ENCODE data around the gene RHOBTB3. TPM values are rescaled to one million over a fixed set of nuclear protein-coding genes. Genes with fewer than 3 reads are reported as not detected.
A peak's percentile ranks its signal among the peaks of the same experiment; 100 is the strongest.

RHOBTB3 gene
- total RNA-seq, 4 donors from 2014 or later = 58.7 to 85.7 (median 68.0) TPM

GRCh38 chr5:95761771-95762651 is 30.9 kb downstream of the RHOBTB3 start:
- TF ChIP-seq POLR2A (IDR thresholded peaks at IDR 0.05) = no peak
- TF ChIP-seq CTCF (IDR thresholded peaks at IDR 0.05) = no peak
- Histone ChIP-seq H3K9me3 (no peaks in the 10 kb centered on the region), H3K27ac (peak overlapping the region in 2 of 3 donors; percentile 85 to 97), H3K27me3 (no peaks in the 10 kb centered on the region), H3K36me3 (no peaks in the 10 kb centered on the region), H3K4me3 (replicated peaks in 1 of 3) (no peak overlapping the region), H3K4me1 (peaks cover 36 to 41% of the 10 kb centered on the region in 2 donors)
- 76 to 86% methylated on average over 1 of the region's 1 CpG for WGBS, 2 donors
- DNase-seq = no peak
- intact Hi-C loops (cut with DNase I) = no loop called here

- H3K27me3 ChIP-seq = no peaks in the 10 kb centered on the region
- no peaks in the 10 kb centered on the region for H3K36me3 ChIP-seq
- H3K27ac ChIP-seq = no peak overlapping the region
- intact Hi-C loops (cut with DNase I) = no loop called here
- no peak overlapping the region for H3K4me3 ChIP-seq (replicated peaks in 1 of 3)
- peaks cover 36 to 41% of the 10 kb centered on the region in 2 donors for H3K4me1 ChIP-seq
- TF ChIP-seq CTCF (IDR thresholded peaks at IDR 0.05) (no peak), POLR2A (IDR thresholded peaks at IDR 0.05) (no peak)
- DNase-seq = no peak
- H3K9me3 ChIP-seq = no peaks in the 10 kb centered on the region
- 91 to 94% methylated on average over 5 of the region's 5 CpGs for whole genome bisulfite sequencing, 2 donors
Measured at GRCh38 chr5:95762652-95763041, 31.5 kb downstream of the RHOBTB3 start.

- no peak overlapping the region for H3K27ac ChIP-seq
- WGBS, 2 donors = 95 to 98% methylated on average over 6 of the region's 6 CpGs
- no peaks in the 10 kb centered on the region for H3K9me3 ChIP-seq
- H3K4me1 ChIP-seq = peaks cover 29 to 33% of the 10 kb centered on the region in 2 donors
- H3K36me3 ChIP-seq = peaks cover 0 to 5% of the 10 kb centered on the region in 2 donors
- no peak overlapping the region for H3K4me3 ChIP-seq (replicated peaks in 1 of 3)
- no peaks in the 10 kb centered on the region for H3K27me3 ChIP-seq
- intact Hi-C loops (cut with DNase I) = no loop called here
- TF ChIP-seq POLR2A (IDR thresholded peaks at IDR 0.05) (no peak), CTCF (IDR thresholded peaks at IDR 0.05) (no peak)
- no peak for DNase-seq
Measured at GRCh38 chr5:95763941-95764340, 32.8 kb downstream of the RHOBTB3 start.

DNA sequence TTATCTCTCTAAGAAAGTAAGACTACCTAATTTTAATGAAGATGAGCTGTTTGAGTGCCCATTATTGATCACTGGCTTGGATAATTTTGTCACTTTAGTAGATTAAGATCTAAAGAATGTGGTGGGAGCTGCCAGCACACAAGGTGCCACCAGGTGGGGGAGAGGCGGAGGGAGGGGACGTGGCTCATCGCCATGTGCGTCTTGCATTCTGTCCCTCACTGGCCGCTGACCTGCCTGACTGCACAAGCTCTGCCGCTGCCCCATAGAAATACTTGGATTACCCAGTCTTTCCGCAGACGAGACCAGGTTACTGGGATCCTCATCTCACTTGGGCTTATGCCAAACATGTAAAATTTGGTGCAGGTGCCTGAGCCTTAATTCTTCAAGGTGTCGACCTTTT is 37.6 kb downstream of the RHOBTB3 start:
- Histone ChIP-seq H3K36me3 (peaks cover 0 to 5% of the 10 kb centered on the region in 2 donors), H3K27me3 (no peaks in the 10 kb centered on the region), H3K4me1 (peaks cover 0 to 12% of the 10 kb centered on the region in 2 donors), H3K27ac (no peak overlapping the region), H3K9me3 (no peaks in the 10 kb centered on the region), H3K4me3 (replicated peaks in 1 of 3) (no peak overlapping the region)
- 95 to 96% methylated on average over 9 of the region's 9 CpGs for WGBS, 2 donors
- DNase-seq = no peak
- intact Hi-C loops (cut with DNase I) = no loop called here
- TF ChIP-seq CTCF (IDR thresholded peaks at IDR 0.05) (no peak), POLR2A (IDR thresholded peaks at IDR 0.05) (no peak)

Data from thyroid gland (tissue), 4 donors.